ENCODE results near the gene NCAM2.

DNA sequence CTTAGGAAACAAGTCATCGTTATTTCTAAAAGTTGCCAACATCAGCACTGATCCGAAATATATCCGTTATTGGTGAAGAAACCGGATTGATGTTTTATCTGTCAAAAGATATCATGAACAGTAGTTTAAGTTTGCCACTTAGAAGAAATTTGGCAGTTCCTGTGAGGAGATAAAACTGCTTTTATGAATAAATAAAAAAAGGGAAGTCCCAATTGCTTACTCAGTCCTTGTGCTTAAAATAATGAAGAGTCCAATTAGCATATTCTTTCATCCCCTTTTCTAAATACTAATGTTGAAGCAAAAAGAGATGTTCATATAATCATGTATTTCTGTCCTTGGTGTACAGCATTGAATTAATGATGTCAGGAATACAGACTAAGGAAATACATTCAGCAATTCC, 164.6 kb downstream of the NCAM2 start:
- TF ChIP-seq, protein P1, sequence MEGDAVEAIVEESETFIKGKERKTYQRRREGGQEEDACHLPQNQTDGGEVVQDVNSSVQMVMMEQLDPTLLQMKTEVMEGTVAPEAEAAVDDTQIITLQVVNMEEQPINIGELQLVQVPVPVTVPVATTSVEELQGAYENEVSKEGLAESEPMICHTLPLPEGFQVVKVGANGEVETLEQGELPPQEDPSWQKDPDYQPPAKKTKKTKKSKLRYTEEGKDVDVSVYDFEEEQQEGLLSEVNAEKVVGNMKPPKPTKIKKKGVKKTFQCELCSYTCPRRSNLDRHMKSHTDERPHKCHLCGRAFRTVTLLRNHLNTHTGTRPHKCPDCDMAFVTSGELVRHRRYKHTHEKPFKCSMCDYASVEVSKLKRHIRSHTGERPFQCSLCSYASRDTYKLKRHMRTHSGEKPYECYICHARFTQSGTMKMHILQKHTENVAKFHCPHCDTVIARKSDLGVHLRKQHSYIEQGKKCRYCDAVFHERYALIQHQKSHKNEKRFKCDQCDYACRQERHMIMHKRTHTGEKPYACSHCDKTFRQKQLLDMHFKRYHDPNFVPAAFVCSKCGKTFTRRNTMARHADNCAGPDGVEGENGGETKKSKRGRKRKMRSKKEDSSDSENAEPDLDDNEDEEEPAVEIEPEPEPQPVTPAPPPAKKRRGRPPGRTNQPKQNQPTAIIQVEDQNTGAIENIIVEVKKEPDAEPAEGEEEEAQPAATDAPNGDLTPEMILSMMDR (conservative IDR thresholded peaks at IDR 0.05; ENCODE audit: low read depth, low read length): no peak
- TF ChIP-seq EZH2 (IDR thresholded peaks at IDR 0.05; ENCODE audit: low read length, unreplicated experiment): no peak

All from PC-3 (cell line).